ENCODE measurements around the gene ERC1.

The ERC1 gene

GRCh38 chr12:1479645-1480044, 488.6 kb downstream of the ERC1 start:
- DNase-seq (ENCODE audit: low read depth, low spot score), result no peak

GRCh38 chr12:1481326-1481725, 490.3 kb downstream of the ERC1 start:
- no peak for DNase-seq (ENCODE audit: low read depth, low spot score)

- DNase-seq (ENCODE audit: low read depth, low spot score), result no peak
Observed at GRCh38 chr12:1481906-1482305, 490.9 kb downstream of the ERC1 start.

- DNase-seq (ENCODE audit: low read depth, low spot score), result no peak
Observed at GRCh38 chr12:1488908-1489381, 497.9 kb downstream of the ERC1 start.

- DNase-seq (ENCODE audit: low read depth, low spot score), result no peak
Observed at GRCh38 chr12:1491983-1492697, 501.1 kb downstream of the ERC1 start.

GRCh38 chr12:1493781-1494565, 502.9 kb downstream of the ERC1 start:
- no peak for DNase-seq (ENCODE audit: low read depth, low spot score)

GRCh38 chr12:1494856-1495255, 503.8 kb downstream of the ERC1 start:
- no peak for DNase-seq (ENCODE audit: low read depth, low spot score)

- DNase-seq (ENCODE audit: low read depth, low spot score), result no peak
Observed at GRCh38 chr12:1496162-1496900, 505.3 kb downstream of the ERC1 start.

- no peak for DNase-seq (ENCODE audit: low read depth, low spot score)
Observed at GRCh38 chr12:1497161-1497560, 506.1 kb downstream of the ERC1 start.

GRCh38 chr12:1498199-1498740, 507.2 kb downstream of the ERC1 start:
- DNase-seq (ENCODE audit: low read depth, low spot score), result no peak

GRCh38 chr12:1499351-1499750, 508.3 kb downstream of the ERC1 start:
- DNase-seq (ENCODE audit: low read depth, low spot score), result no peak

GRCh38 chr12:1500095-1500801, 509.2 kb downstream of the ERC1 start:
- DNase-seq (ENCODE audit: low read depth, low spot score), result no peak

- no peak for DNase-seq (ENCODE audit: low read depth, low spot score)
Observed at GRCh38 chr12:1501001-1501400, 510.0 kb downstream of the ERC1 start.

GRCh38 chr12:1501695-1502378, 510.8 kb downstream of the ERC1 start:
- no peak for DNase-seq (ENCODE audit: low read depth, low spot score)

- no peak for DNase-seq (ENCODE audit: low read depth, low spot score)
Observed at GRCh38 chr12:1502379-1502720, 511.3 kb downstream of the ERC1 start.

GRCh38 chr12:1502831-1503230, 511.8 kb downstream of the ERC1 start:
- no peak for DNase-seq (ENCODE audit: low read depth, low spot score)

- no peak for DNase-seq (ENCODE audit: low read depth, low spot score)
Observed at GRCh38 chr12:1503281-1503711, 512.3 kb downstream of the ERC1 start.

- no peak for DNase-seq (ENCODE audit: low read depth, low spot score)
Observed at GRCh38 chr12:1504304-1504894, 513.4 kb downstream of the ERC1 start.

GRCh38 chr12:1504895-1505311, 513.9 kb downstream of the ERC1 start:
- no peak for DNase-seq (ENCODE audit: low read depth, low spot score)

- DNase-seq (ENCODE audit: low read depth, low spot score), result no peak
Observed at GRCh38 chr12:1505576-1505975, 514.6 kb downstream of the ERC1 start.
